AG20443 (cell line): ENCODE data around the gene KRT76.
"Not testable (repeated sequence)": the region's sequence is repeated elsewhere in the genome, so short reads cannot be mapped to it uniquely, and the experiment has no call there.

ENCODE experiments used
- DNase-seq: peaks from one replicate; pipeline ENCODE4 v3.0.0; 2012; ENCODE audit warnings: low spot score, mixed read lengths

KRT76 gene

GRCh38 chr12:52796839-52797528, 19.8 kb upstream of the KRT76 start:
- DNase-seq: no peak

GRCh38 chr12:52796429-52796794, 19.3 kb upstream of the KRT76 start:
- DNase-seq: no peak

- DNase-seq: no peak
Measured at GRCh38 chr12:52795694-52796428, 18.7 kb upstream of the KRT76 start, which contains the start of gene KRT3. Gene KRT3, minus strand, starts transcription at chr12:52796117. Its CDS starts 75 bp downstream, at chr12:52796042.

- DNase-seq: not testable (repeated sequence)
Measured at GRCh38 chr12:52795332-52795674, 18.2 kb upstream of the KRT76 start.

GRCh38 chr12:52794479-52795331, 17.6 kb upstream of the KRT76 start:
- peak; percentile 33 for DNase-seq

- no peak for DNase-seq
Measured at GRCh38 chr12:52792185-52793029, 15.3 kb upstream of the KRT76 start.

- no peak for DNase-seq
Measured at GRCh38 chr12:52791271-52792184, 14.4 kb upstream of the KRT76 start.

GRCh38 chr12:52790427-52791270, 13.5 kb upstream of the KRT76 start:
- no peak for DNase-seq

- peak; percentile 43 for DNase-seq
Measured at GRCh38 chr12:52789637-52790426, 12.7 kb upstream of the KRT76 start.

- no peak for DNase-seq
Measured at GRCh38 chr12:52788876-52789636, 11.9 kb upstream of the KRT76 start.

- no peak for DNase-seq
Measured at GRCh38 chr12:52788192-52788875, 11.2 kb upstream of the KRT76 start.

GRCh38 chr12:52787324-52788191, 10.4 kb upstream of the KRT76 start:
- no peak for DNase-seq

GRCh38 chr12:52784909-52785308, 7.8 kb upstream of the KRT76 start:
- no peak for DNase-seq

GRCh38 chr12:52783563-52784316, 6.6 kb upstream of the KRT76 start:
- DNase-seq: no peak

- DNase-seq: no peak
Measured at GRCh38 chr12:52782502-52782901, 5.4 kb upstream of the KRT76 start.
